Measurements from ENCODE around the gene UBA6.

The UBA6 gene

GRCh38 chr4:67587156-67587555 lies 113.8 kb downstream of the UBA6 start:
- peaks cover 9% of the 10 kb centered on the region for H3K4me1 Mint-ChIP-seq
- no peak for DNase-seq
- no peak for ATAC-seq
- H3K27me3 Mint-ChIP-seq = no peaks in the 10 kb centered on the region
- no peaks in the 10 kb centered on the region for H3K9me3 Mint-ChIP-seq
- H3K27ac Mint-ChIP-seq = no peak overlapping the region
- H3K4me3 Mint-ChIP-seq = no peak overlapping the region

DNA sequence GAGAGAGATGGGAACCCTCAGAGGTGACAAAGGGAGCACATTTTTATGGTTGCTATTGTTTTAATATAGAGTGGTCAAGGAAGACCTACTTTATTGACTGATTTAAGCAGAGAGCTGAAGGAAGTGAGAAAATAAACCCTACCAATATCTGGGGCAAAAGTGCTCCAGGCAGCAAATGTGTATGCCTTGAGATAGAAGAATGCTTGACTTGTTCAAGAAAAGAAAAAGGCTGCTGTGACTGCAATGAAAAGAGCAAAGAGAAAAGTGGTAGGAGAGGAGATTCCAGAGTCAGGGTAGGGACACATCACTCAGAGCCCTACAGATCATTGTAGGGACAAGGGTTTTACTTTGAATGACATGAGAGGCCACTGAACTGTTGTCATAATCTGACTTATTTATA lies 116.5 kb downstream of the UBA6 start:
- no peak for DNase-seq
- no peak for ATAC-seq
- Mint-ChIP-seq H3K4me1 (peaks cover 30% of the 10 kb centered on the region), H3K27ac (no peak overlapping the region), H3K27me3 (no peaks in the 10 kb centered on the region), H3K9me3 (peaks cover 0 to 2% of the 10 kb centered on the region in 2 donors), H3K4me3 (no peak overlapping the region)

DNA sequence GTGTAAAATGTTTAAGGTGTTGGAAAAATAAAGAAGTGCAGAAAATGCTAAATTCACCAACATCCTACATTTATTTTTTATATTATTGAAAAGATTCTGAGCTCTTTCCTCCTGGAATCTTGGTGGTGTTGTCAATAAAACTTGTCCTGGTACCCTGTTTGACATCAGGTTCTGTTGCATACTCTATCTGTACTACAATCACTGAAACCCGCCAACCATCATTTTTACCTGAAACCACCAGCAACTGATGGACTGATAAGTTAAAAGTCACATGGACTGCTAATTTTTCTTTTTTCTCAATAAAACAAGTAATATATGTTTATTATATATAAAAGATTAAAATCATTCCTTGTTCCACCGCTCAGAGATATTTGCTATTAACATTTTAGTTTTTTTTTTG lies 119.0 kb downstream of the UBA6 start:
- Mint-ChIP-seq H3K9me3 (peaks cover 0 to 7% of the 10 kb centered on the region in 2 donors), H3K27me3 (no peaks in the 10 kb centered on the region), H3K4me3 (peak overlapping the region; percentile 56 to 67), H3K27ac (no peak overlapping the region), H3K4me1 (peaks cover 40% of the 10 kb centered on the region)
- DNase-seq = no peak
- no peak for ATAC-seq

DNA sequence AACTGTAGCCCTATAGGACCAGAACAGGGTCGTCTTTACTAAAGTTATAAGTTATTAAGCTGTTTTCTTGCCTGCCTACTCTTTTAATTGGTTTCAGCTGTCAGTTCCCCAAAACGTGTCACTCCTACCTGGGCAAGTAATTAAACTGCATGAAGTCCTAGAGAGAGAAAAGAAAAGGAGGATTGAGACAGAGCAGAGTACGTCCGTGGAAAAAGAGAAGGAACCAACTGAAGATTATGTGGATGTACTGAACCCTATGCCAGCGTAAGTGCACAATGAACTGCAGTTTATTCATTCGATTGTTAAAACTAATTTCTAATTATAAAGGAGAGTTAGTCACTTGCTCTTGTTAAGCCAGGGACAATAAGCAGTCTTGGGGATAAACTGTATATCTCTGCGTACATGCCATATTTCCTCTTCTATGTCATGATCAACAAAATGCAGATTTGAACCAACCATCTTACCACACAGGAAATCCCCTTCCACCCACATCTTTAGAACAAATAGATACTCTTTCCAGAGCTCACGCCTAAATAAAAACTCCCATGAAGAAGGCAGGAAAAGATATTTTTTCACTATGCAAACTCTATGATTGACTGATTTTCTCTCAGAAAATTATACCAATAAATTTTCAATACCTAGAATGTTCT lies 119.6 kb downstream of the UBA6 start:
- DNase-seq (no peak), ATAC-seq (peak; percentile 77)
- H3K27ac Mint-ChIP-seq = peak overlapping the region; percentile 1 to 38
- H3K4me1 Mint-ChIP-seq = peaks cover 44% of the 10 kb centered on the region
- H3K9me3 Mint-ChIP-seq = peaks cover 0 to 7% of the 10 kb centered on the region in 2 donors
- no peaks in the 10 kb centered on the region for H3K27me3 Mint-ChIP-seq
- H3K4me3 Mint-ChIP-seq = peak overlapping the region; percentile 56 to 67

DNA sequence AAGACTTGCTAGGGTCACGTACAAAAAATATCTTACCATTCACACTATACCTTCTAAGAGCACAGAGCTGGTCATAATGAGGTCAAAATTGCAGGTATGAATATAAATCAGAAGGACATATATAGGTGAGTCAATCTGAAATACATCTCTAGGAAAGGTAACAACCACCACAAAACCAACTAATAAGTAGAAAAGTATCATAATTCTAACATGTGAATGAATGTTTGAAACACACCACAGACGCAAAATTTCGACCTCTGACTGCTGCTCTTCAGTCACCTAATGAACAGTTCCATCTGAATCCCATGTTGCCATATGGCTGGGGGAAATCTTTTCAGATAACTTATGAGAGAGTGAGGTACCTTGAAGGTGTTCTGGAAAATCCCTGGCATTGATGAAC lies 120.4 kb downstream of the UBA6 start:
- H3K27me3 Mint-ChIP-seq = no peaks in the 10 kb centered on the region

GRCh38 chr4:67576538-67576937 lies 124.4 kb downstream of the UBA6 start:
- DNase-seq (no peak), ATAC-seq (no peak)
- Mint-ChIP-seq H3K4me1 (peaks cover 65% of the 10 kb centered on the region), H3K27me3 (no peaks in the 10 kb centered on the region), H3K9me3 (peaks cover 0 to 7% of the 10 kb centered on the region in 2 donors), H3K27ac (no peak overlapping the region), H3K4me3 (no peak overlapping the region)

More for the DNA sequence above, 120.4 kb downstream of the UBA6 start:
- Mint-ChIP-seq H3K27ac (peak overlapping the region in 1 of 2 donors; percentile 69), H3K4me3 (peak overlapping the region; percentile 56 to 67), H3K4me1 (peaks cover 52% of the 10 kb centered on the region), H3K9me3 (peaks cover 0 to 7% of the 10 kb centered on the region in 2 donors)
- ATAC-seq = peak; percentile 88
- DNase-seq = peak; percentile 8 to 43

GRCh38 chr4:67576059-67576466 lies 124.9 kb downstream of the UBA6 start:
- Mint-ChIP-seq H3K9me3 (peaks cover 0 to 7% of the 10 kb centered on the region in 2 donors), H3K4me1 (peaks cover 60% of the 10 kb centered on the region), H3K27ac (peak overlapping the region; percentile 85 to 89), H3K27me3 (no peaks in the 10 kb centered on the region), H3K4me3 (peak overlapping the region; percentile 45 to 55)
- ATAC-seq (no peak), DNase-seq (no peak)

GRCh38 chr4:67575232-67576058 lies 125.5 kb downstream of the UBA6 start:
- DNase-seq (no peak), ATAC-seq (peak; percentile 73)
- H3K4me3 Mint-ChIP-seq = peak overlapping the region; percentile 45 to 55
- H3K27ac Mint-ChIP-seq = peak overlapping the region; percentile 85 to 89
- H3K9me3 Mint-ChIP-seq = peaks cover 0 to 7% of the 10 kb centered on the region in 2 donors
- H3K27me3 Mint-ChIP-seq = no peaks in the 10 kb centered on the region
- peaks cover 54% of the 10 kb centered on the region for H3K4me1 Mint-ChIP-seq

- DNase-seq (no peak), ATAC-seq (peak; percentile 75)
- no peaks in the 10 kb centered on the region for H3K27me3 Mint-ChIP-seq
- H3K27ac Mint-ChIP-seq = peak overlapping the region in 1 of 2 donors; percentile 71
- no peaks in the 10 kb centered on the region for H3K9me3 Mint-ChIP-seq
- peaks cover 45% of the 10 kb centered on the region for H3K4me1 Mint-ChIP-seq
- no peak overlapping the region for H3K4me3 Mint-ChIP-seq
These were observed 127.8 kb downstream of the UBA6 start for GRCh38 chr4:67573193-67573592.

GRCh38 chr4:67571975-67572374 lies 129.0 kb downstream of the UBA6 start:
- Mint-ChIP-seq H3K27me3 (no peaks in the 10 kb centered on the region), H3K4me1 (peaks cover 40% of the 10 kb centered on the region), H3K9me3 (no peaks in the 10 kb centered on the region), H3K4me3 (no peak overlapping the region), H3K27ac (no peak overlapping the region)
- no peak for DNase-seq
- no peak for ATAC-seq

- DNase-seq (no peak), ATAC-seq (no peak)
- H3K9me3 Mint-ChIP-seq = no peaks in the 10 kb centered on the region
- H3K27me3 Mint-ChIP-seq = no peaks in the 10 kb centered on the region
- H3K4me3 Mint-ChIP-seq = no peak overlapping the region
- no peak overlapping the region for H3K27ac Mint-ChIP-seq
- H3K4me1 Mint-ChIP-seq = peaks cover 32% of the 10 kb centered on the region
These were observed 130.4 kb downstream of the UBA6 start for GRCh38 chr4:67570537-67570936.

- H3K27me3 Mint-ChIP-seq = no peaks in the 10 kb centered on the region
- peaks cover 22% of the 10 kb centered on the region for H3K4me1 Mint-ChIP-seq
- no peak for DNase-seq
- peak; percentile 76 for ATAC-seq
- no peak overlapping the region for H3K4me3 Mint-ChIP-seq
- peak overlapping the region; percentile 9 to 50 for H3K27ac Mint-ChIP-seq
- no peaks in the 10 kb centered on the region for H3K9me3 Mint-ChIP-seq
These were observed 132.1 kb downstream of the UBA6 start for GRCh38 chr4:67568820-67569219.

- H3K4me1 Mint-ChIP-seq = peaks cover 4% of the 10 kb centered on the region
- no peak overlapping the region for H3K4me3 Mint-ChIP-seq
- ATAC-seq (peak; percentile 82), DNase-seq (no peak)
- no peaks in the 10 kb centered on the region for H3K9me3 Mint-ChIP-seq
- H3K27me3 Mint-ChIP-seq = no peaks in the 10 kb centered on the region
- no peak overlapping the region for H3K27ac Mint-ChIP-seq
These were observed 134.6 kb downstream of the UBA6 start for GRCh38 chr4:67566335-67566734.

GRCh38 chr4:67565284-67565683 lies 135.7 kb downstream of the UBA6 start:
- DNase-seq (no peak), ATAC-seq (no peak)
- no peaks in the 10 kb centered on the region for H3K9me3 Mint-ChIP-seq
- no peaks in the 10 kb centered on the region for H3K27me3 Mint-ChIP-seq
- H3K4me3 Mint-ChIP-seq = no peak overlapping the region
- H3K27ac Mint-ChIP-seq = no peak overlapping the region
- H3K4me1 Mint-ChIP-seq = peaks cover 4% of the 10 kb centered on the region
